SK-MEL-5 (cell line): Measurements from ENCODE around the gene ITGA7. TPM values are rescaled to one million over a fixed set of nuclear protein-coding genes. Genes with fewer than 3 reads are reported as not detected.

Experiments
- DNase-seq: peaks from one replicate; pipeline ENCODE4 v3.0.0-alpha.2; 2016; ENCODE audit warnings: low read depth, low spot score
- in situ Hi-C: cut with HindIII; loops from 2 replicates; pipeline ENCODE4 v1.10.0; 2016; ENCODE audit warnings: low sequenced_read_pairs, high pct_unique_total_duplicates, low pct_unique_long_range_greater_than_20kb
- total RNA-seq: library from RNA; depleted of rRNA; stranded (reverse); fragments of >200 nt; shearing (Covaris generic); gene quantifications from 2 replicates; pipeline ENCODE4 v1.2.3, GENCODE V29; 2014

The ITGA7 gene
- total RNA-seq, 1 experiment from 2014 or later, result 60.5 TPM

DNA sequence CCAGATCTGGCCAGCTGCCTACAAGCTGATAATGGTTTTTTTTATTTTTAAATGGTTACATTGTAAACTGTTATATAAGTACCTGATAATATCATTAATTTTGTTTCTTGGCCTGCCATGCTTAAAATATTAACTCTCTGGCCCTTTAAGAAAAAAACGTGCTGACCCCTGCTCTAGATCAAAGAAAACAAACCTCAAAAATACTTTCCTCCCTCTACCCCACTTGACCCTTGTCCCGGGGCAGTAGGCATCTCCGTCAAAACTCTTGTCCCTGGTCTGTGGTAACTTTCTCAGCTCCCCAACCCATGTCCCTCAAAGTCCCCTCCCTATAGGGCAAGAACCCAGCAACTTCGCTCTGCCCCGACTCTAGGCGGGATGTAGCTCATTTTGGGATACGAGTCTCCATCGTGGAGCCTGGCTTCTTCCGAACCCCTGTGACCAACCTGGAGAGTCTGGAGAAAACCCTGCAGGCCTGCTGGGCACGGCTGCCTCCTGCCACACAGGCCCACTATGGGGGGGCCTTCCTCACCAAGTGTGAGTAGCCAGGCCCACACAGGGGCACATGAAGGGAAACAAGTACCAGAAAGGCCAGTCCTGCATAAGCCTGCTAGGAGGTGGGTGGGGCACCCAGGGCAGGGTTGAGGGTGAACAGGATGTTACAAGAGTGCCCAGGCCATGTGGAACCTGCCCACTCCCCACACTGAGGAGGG lies 16.0 kb upstream of the ITGA7 start:
- DNase-seq, result no peak
- in situ Hi-C loops, result no loop called here

DNA sequence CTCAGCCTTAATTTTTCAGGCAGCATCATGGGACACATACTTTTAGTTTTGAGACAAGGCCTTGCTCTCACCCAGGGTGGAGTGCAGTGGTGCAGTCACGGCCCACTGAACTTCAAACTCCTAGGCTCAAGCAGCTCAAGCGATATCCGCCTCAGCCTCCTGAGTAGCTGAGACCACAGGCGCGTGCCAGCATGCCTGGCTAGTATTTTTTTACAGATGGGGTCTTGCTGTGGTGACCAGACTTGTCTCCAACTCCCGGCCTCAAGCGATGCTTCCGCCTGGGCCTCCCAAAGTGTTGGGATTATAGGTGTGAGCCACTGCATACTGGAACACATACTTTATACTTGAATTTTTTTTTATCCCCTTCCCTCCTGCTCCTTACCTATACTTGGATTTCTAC lies 15.2 kb upstream of the ITGA7 start:
- no peak for DNase-seq
- in situ Hi-C loops, result no loop called here

DNA sequence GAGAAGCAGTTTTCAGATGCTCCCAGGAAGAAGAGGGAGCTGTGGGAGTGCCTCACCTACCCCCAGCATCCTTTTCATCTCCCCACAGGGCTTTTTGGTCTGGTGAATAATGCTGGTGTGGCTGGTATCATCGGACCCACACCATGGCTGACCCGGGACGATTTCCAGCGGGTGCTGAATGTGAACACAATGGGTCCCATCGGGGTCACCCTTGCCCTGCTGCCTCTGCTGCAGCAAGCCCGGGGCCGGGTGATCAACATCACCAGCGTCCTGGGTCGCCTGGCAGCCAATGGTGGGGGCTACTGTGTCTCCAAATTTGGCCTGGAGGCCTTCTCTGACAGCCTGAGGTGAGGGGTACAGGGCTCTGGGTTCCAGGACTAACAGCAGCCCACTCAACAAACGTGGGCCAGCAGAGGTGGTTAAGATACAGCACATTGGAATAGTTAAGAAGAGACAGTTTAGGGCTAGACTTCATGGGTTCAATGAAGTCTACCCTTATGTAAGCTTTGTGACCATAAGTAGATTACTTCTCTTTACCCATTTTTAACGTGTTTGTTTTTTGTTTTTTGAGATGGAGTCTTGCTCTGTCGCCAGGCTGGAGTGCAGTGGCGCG lies 14.0 kb upstream of the ITGA7 start:
- in situ Hi-C loops, result no loop called here
- no peak for DNase-seq

DNA sequence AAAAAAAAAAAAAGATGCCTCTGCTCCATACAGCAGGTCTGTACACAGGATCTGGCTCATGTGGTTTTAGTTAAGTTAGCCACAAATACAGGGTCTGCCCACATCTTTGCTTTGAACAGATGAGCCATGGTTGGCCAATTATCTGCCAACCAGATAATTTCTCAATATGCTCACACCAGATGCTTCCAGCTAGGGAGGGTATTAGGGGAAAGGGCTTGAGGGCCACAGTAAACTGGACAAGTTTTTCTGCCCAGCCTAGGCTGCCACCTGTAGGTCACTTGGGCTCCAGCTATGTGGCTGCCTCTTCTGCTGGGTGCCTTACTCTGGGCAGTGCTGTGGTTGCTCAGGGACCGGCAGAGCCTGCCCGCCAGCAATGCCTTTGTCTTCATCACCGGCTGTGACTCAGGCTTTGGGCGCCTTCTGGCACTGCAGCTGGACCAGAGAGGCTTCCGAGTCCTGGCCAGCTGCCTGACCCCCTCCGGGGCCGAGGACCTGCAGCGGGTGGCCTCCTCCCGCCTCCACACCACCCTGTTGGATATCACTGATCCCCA lies 13.3 kb upstream of the ITGA7 start:
- DNase-seq, result peak; percentile 83
- in situ Hi-C loops, result no loop called here

DNA sequence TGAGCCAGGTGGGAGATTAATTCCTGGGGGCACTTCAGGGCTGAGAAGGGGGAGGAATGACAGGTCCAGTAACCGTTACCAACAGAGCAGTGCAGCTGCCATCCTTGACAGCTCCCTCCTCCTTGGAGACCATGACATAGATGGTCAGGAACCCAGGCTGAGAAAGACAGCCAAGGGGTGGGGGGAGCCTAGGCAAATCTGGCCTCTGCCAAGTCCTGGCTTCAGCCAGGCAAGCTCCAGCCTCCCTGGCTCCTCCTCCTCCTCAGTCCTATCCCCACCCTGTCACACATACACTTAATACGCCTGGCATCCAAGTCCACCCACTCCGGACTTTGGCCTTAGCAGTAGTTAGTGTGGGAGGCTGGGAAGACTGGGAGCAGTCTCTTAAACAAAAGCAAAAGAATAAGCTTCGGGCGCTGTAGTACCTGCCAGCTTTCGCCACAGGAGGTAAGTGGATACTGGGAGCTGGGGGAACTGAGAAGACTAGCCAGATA lies 12.4 kb upstream of the ITGA7 start, which contains the start of gene RDH5:
Gene RDH5, plus strand, starts transcription at position 323 of the 494 bp plus-strand sequence. CDS start 792 bp downstream, outside the sequence.
- DNase-seq, result no peak
- in situ Hi-C loops, result no loop called here

DNA sequence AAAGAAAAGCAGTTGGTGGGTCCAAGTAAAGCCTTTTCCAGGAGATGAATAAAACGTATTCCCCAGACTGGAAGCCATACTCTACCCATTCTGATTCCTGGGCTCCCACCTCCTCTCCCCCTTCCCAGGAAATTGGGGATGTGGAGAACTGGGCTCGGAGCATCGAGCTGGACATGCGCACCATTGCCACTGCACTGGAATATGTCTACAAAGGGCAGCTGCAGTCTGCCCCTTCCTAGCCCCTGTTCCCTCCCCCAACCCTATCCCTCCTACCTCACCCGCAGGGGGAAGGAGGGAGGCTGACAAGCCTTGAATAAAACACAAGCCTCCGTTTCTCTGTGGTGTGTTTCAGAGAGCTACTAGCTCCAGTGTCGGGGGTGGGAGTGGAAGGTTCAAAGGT lies 11.7 kb upstream of the ITGA7 start:
- DNase-seq, result no peak
- in situ Hi-C loops, result no loop called here

DNA sequence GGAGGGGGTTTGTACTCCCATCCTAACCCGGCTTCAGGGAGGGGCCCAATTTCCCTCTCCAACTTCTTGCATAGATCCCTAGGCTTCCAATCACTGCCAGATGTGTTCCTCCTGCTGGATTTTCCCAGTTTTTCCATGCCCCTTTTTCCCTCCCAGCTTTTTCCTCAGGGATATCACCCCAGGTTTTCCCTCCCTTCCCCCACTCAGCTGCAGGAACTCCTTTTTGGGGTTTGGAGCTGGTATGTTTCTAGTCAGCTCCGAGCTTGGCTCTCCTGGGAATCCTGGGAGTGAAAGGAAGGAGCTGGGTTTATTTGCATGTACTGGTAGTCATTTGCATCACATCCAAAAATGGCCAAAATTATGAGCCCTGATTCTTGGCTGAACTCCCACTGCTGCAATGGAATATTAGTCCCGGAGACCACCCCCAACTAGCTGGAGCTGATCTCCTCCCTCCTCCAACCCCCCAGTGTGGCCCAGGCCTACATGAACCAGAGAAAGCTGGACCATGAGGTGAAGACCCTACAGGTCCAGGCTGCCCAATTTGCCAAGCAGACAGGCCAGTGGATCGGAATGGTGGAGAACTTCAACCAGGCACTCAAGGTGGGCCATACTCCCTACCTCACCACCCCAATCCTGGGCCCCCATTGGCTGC lies 11.0 kb upstream of the ITGA7 start:
- in situ Hi-C loops, result no loop called here
- no peak for DNase-seq

DNA sequence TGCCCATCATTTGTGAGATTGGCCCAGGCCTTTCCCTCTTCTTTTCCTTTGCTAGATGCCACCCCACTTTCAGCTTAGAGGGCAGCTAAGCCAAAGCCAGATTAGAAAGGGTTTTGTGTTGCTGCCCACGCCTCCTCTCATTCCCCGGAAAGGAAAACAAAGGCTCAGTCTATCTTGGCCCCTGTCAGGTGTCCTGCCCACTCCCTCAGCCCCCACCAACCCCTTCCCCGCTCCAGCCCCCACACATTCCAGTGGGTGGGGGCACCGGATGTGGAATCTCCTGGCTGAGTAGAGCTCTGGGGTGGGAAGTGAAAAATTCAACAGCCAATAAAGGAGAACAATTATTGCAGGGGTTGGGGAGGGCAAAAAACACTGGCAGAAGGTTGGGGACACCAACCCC lies 10.3 kb upstream of the ITGA7 start:
- in situ Hi-C loops, result no loop called here
- DNase-seq, result peak; percentile 90

DNA sequence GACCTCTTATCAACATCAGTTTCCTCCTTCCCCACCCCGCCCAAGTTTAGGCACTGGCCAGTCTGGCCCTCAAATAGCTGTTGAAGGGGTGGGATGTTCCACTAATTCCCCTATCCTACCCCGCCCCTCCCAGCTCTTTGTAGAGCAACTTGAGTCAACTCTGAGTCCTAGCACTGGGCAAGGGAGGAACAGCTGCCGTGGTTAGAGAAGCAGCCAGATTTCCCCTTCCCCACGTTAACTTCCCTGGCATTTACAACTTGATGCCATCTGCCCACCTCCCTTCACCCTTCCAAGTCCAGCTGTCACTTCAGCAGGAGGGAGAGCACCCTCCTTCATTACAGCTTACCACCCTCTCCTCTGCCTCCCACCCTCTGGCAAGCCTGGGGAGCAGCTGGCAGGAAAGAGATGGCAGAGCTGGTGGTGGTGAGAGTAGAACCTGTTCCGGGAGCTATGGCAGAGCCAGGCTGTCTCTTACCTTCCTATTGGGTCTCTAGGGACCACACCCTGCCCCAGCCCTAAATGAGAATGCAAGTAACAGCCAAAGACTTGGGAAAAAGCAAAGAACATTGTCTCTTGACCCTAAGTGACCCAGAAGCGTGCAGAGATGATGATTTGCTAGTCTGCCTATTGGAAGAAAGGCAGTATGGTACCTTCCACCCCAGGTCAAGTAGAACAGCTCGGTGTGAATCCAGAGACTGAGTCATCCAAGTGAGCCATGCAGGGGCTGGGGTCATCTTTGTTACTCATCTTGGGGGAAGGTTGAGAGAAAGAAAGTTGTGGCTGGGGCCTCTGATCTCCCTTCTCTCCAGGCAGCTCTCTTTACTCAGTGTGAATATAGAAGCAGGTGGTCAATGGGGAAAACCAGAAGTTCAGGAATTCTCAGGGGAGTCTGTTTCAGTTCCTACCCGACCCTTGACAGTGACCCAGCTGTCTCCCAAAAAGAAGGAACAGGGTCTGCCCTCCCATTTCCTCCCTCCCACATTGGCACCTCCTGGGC lies 9.6 kb upstream of the ITGA7 start:
- in situ Hi-C loops, result no loop called here
- peak; percentile 19 for DNase-seq

DNA sequence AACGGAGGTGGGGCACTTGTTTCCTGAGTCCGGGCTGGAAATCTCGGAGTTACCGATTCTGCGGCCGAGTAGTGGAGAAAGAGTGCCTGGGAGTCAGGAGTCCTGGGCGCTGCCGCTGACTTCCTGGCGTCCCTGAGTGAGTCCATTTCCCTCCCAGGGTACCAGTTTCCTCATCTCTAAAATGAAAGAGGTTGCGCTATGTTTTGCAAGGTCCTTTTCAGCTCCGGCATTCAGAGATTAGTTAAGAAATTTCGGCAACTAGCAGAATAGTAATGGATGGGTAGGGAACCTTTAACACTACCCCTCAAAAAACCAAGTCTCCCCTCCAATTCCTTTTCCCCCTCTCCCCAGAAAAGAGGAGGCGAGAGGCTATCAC lies 8.9 kb upstream of the ITGA7 start:
- in situ Hi-C loops, result no loop called here

DNA sequence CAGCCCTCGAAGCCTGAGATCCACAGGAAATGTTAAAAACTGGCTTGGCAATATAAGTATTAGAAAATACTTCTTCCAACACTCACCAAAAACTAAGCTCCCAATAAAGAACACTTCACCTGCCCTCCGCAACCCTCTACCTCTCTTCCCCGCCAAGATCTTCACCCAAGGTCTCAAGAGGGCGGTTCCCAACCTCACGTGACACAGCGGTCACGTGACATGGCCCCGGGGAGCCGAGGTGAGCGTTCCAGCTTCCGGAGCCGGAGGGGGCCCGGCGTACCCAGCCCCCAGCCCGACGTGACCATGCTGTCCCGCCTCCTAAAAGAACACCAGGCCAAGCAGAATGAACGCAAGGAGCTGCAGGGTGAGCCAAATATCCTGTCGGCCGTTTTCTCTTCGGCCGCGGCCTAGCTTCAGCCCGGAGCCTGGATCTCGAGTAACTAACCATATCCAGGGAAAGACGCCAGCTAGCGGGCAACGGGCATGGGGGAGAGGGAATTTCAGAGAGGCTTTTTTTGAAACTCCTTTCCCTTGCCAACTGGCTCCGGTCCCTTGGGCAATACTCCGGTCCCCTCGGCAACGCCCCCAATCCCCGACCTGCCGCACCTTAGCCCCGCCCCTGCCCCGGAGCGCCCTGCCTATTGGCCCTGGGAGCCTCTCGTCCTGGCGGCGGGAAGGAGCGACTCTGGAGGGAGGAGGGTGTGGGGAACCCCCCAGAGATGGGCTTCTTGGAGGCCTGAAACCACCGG lies 8.3 kb upstream of the ITGA7 start, which contains the start of gene BLOC1S1:
Gene BLOC1S1, plus strand, starts transcription at position 214 of the 749 bp plus-strand sequence. Its CDS starts 6 bp downstream, at position 220.
- in situ Hi-C loops, result no loop called here
- DNase-seq, result peak; percentile 86

More for the DNA sequence above, 8.9 kb upstream of the ITGA7 start:
- DNase-seq, result peak; percentile 20

DNA sequence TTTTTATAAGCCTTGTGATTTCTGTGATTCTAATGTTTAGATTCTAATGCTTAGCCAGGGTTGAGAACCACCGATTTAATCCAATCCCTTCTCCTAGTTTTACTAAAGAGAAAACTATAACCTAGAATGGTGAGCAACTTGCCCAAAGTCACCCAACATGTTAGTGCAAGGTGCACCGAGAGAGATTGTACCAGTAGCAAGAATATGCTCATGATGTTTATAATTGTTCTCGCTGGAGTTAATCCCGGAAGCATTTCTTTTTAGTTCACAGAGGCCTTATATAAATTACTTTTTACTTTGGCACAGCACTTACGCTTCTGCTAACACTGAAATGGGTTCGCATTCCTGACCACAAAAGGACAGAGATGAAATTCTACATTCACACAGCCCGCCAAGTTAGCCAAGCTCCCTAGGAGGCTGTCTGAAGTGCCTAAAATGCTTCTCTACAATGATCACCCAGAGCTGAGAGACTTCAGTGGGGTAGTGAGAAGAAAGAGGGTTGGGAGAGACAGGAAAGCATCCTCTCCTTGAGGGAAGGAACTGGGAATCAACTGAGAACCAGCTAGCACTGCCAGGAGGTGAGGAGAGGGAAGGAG lies 7.6 kb upstream of the ITGA7 start:
- DNase-seq, result no peak
- in situ Hi-C loops, result no loop called here

DNA sequence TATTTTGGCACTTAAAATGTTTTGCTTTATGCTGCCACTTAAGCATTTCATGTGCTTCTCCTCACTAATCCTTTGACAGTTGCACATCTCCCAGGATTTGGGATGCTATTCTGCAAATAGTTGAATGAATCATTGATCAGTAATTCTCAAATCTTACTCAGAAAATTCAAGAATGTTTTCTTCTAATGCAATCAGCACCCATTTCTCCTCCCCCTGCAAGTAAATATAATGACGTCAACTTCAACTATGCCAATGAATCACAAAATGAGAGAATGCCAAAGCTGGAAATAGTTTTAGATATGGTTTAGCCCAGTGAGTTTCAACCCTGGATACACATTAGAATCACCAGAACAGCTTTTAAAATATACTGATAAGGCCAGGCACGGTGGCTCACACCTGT lies 6.0 kb upstream of the ITGA7 start:
- in situ Hi-C loops, result no loop called here
- DNase-seq, result no peak

DNA sequence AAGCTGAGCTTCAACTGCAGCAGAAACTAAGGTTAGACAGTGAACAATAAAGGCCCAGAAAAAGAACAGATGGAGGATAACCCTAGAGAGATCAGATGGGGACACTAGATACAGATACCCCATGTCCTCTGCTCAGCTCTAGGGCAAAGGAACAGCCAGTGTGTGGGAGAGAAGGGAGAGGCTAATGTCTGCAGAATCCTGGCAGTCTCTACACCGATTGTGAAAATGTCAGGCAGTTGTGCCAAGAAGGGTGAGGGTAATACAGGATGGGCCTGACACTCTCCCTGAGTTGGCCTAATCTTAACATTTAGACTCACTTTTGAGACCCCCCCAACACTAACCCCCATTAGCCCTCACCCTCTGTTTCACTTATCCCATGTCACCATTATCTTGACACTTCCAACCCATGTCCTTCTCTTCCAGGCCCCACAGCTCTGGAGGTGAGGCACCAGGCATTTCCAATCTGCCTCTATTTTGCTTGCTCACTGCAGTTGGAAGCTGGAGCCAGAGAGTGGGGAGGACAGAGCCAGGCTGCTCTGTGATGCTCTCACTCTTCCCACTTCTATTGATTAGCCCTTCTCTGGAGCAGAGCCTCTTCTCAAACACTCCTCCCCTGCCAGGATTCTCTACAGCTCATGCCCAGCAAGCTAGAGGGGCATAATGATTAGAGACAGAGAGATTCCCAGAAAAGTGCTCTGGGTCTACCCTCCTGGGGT lies 5.2 kb upstream of the ITGA7 start:
- in situ Hi-C loops, result no loop called here
- DNase-seq, result no peak

DNA sequence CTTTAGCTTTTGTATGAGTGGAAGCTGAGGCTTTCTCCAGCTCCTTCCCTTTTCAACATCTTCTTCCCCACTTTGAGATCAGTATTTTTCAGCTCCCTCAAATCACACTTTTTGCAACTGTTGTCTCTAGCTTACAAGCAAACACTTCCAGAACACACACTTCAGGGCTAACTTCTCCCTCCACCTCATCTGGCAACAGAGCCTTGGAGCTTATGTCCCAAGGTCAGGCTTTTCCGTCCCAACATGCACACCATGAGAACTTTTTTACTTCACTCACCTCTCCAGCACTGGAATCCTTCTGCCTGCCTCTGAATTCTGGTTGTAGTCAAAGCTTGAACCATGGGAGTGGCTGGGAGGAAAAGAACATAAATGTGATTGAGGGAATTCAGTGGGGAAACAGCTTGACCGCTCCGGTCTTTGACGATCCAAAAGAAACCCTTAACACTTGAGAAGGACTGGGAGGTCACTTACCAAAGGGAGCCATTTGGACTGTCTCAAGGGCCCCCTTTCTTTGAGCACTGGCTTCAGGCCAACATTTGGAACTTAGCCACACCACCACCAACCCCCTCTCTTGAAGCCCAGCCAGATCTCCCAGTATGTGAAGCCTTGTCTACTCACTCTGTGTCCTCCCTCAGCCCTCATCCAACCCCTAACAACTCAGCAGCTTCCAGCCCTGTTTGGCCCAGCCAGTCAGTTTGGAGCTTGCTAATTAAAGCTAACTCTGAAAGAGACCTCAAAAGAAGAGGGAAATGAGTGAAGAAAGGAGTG lies 4.3 kb upstream of the ITGA7 start:
- in situ Hi-C loops, result no loop called here

More for the DNA sequence above, 4.3 kb upstream of the ITGA7 start:
- no peak for DNase-seq
